Common myeloid progenitor, CD34-positive (primary cell): ENCODE measurements around the gene METRN.

Experiments used
- CTCF ChIA-PET: fragments of 350-600 bp; sonication (Branson Sonifier 250); formaldehyde crosslinking; loops from one replicate; lab custom pipeline; 2021; ENCODE audit warnings: antibody characterized with exemption; lab: Charles Lee
- POLR2A ChIA-PET: fragments of 350-600 bp; sonication (Branson Sonifier 250); formaldehyde crosslinking; loops from one replicate; lab custom pipeline; 2021; ENCODE audit warnings: antibody characterized with exemption; lab: Charles Lee
- DNase-seq, 3 donors: peaks; one replicate each; pipeline versions ENCODE4 v3.0.0 to v3.0.0-alpha.2; 2013
- H3K27ac ChIP-seq, 2 experiments: 1 replicate in 1 of 2; 2 replicates in 1 of 2; pipeline ENCODE4 v1.7.0; 2013; ENCODE audit warnings: inconsistent platforms in 2 of 2, low read length in 2 of 2, mild to moderate bottlenecking in 2 of 2, low read depth in 1 of 2, moderate library complexity in 1 of 2; ENCODE audit not compliant: severe bottlenecking in 2 of 2, insufficient read depth in 1 of 2, poor library complexity in 1 of 2
- H3K27me3 ChIP-seq, 5 experiments: replicated peaks in 2 of 5; 1 replicate in 3 of 5; 2 replicates in 2 of 5; pipeline versions ENCODE4 v1.6.1 to v1.7.0; 2013; ENCODE audit warnings: low read length in 4 of 5, mild to moderate bottlenecking in 2 of 5, moderate library complexity in 2 of 5, inconsistent platforms in 1 of 5; ENCODE audit not compliant: insufficient read depth in 5 of 5, control insufficient read depth in 4 of 5
- H3K36me3 ChIP-seq, 4 experiments: 1 replicate in 2 of 4; 2 replicates in 2 of 4; pipeline versions ENCODE4 v1.6.1 to v1.7.0; 2013; ENCODE audit warnings: low read length in 3 of 4, control low read depth in 1 of 4, mild to moderate bottlenecking in 1 of 4; ENCODE audit not compliant: control insufficient read depth in 4 of 4, insufficient read depth in 4 of 4
- H3K4me1 ChIP-seq, 4 experiments: 1 replicate in 3 of 4; 2 replicates in 1 of 4; pipeline versions ENCODE4 v1.6.1 to v1.7.1; 2013; ENCODE audit warnings: low read length in 3 of 4, mild to moderate bottlenecking in 3 of 4, control low read depth in 1 of 4, inconsistent platforms in 1 of 4, moderate library complexity in 1 of 4; ENCODE audit not compliant: control insufficient read depth in 4 of 4, insufficient read depth in 4 of 4; ENCODE audit errors: control extremely low read depth in 1 of 4
- H3K4me3 ChIP-seq, 7 experiments: 1 replicate in 4 of 7; 2 replicates in 3 of 7; pipeline versions ENCODE4 v1.5.1 to v1.7.0; 2013; ENCODE audit warnings: mild to moderate bottlenecking in 7 of 7, low read length in 6 of 7, moderate library complexity in 6 of 7, inconsistent platforms in 2 of 7, low read depth in 2 of 7, control low read depth in 1 of 7; ENCODE audit not compliant: insufficient read depth in 4 of 7, control insufficient read depth in 1 of 7; ENCODE audit errors: extremely low read depth in 1 of 7
- H3K9me3 ChIP-seq, 5 experiments: 1 replicate in 4 of 5; 2 replicates in 1 of 5; pipeline versions ENCODE4 v1.6.1 to v1.7.1; 2013; ENCODE audit warnings: low read length in 4 of 5, mild to moderate bottlenecking in 2 of 5, inconsistent platforms in 1 of 5, low read depth in 1 of 5, moderate library complexity in 1 of 5; ENCODE audit not compliant: control insufficient read depth in 4 of 5, insufficient read depth in 2 of 5; ENCODE audit errors: control extremely low read depth in 1 of 5
- WGBS: methylation state at CpG from one replicate; pipeline ENCODE4 v1.1.5; 2013; ENCODE audit not compliant: insufficient coverage; 5-methylcytosine and 5-hydroxymethylcytosine counted together

The METRN gene

GRCh38 chr16:743794-744500 lies 29.0 kb downstream of the METRN start:
- no peak overlapping the region for H3K4me3 ChIP-seq
- peaks cover 0 to 19% (median 18%) of the 10 kb centered on the region in 4 experiments for H3K4me1 ChIP-seq
- no peak overlapping the region for H3K27ac ChIP-seq
- no peaks in the 10 kb centered on the region for H3K9me3 ChIP-seq
- H3K36me3 ChIP-seq = no peaks in the 10 kb centered on the region
- DNase-seq = peak in 2 of 3 donors; percentile 47 to 48
- WGBS = over 99% methylated on average over 16 of the region's 21 CpGs
- no peaks in the 10 kb centered on the region for H3K27me3 ChIP-seq
- POLR2A ChIA-PET = interaction anchor here (0.5 to 0.7 kb wide), 2 partner anchors 15 to 18 kb away, joined by 3 read pairs; no protein-coding TSS in a partner anchor
- CTCF ChIA-PET = interaction anchor here (1.0 to 5.0 kb wide), 7 partner anchors 12 to 42 kb away, joined by 3 to 46 read pairs (median 14); partner anchors contain the start of gene METRN

GRCh38 chr16:745739-746138 lies 30.8 kb downstream of the METRN start:
- peak; percentile 36 to 46 (median 44) for DNase-seq
- ChIA-PET POLR2A (interaction anchor here (1.1 kb wide), 1 partner anchor 34 kb away, joined by 5 read pairs; no protein-coding TSS in a partner anchor), CTCF (interaction anchor here (1.0 to 5.0 kb wide), 7 partner anchors 10 to 40 kb away, joined by 3 to 46 read pairs (median 14); partner anchors contain the start of gene METRN)

GRCh38 chr16:746637-747036 lies 31.7 kb downstream of the METRN start:
- Histone ChIP-seq H3K36me3 (no peaks in the 10 kb centered on the region), H3K27ac (no peak overlapping the region), H3K4me3 (no peak overlapping the region), H3K9me3 (no peaks in the 10 kb centered on the region), H3K27me3 (no peaks in the 10 kb centered on the region), H3K4me1 (peaks cover 0 to 3% (median 0%) of the 10 kb centered on the region in 4 experiments)
- ChIA-PET POLR2A (interaction anchor here (0.7 kb wide), 1 partner anchor 11 kb away, joined by 3 read pairs; no protein-coding TSS in a partner anchor), CTCF (interaction anchor here (1.0 to 3.0 kb wide), 2 partner anchors 37 to 38 kb away, joined by 3 to 13 read pairs; no protein-coding TSS in a partner anchor)
- 94% methylated on average over 5 of the region's 13 CpGs for whole genome bisulfite sequencing
- DNase-seq = no peak

More at GRCh38 chr16:745739-746138, 30.8 kb downstream of the METRN start:
- no peaks in the 10 kb centered on the region for H3K36me3 ChIP-seq
- H3K27ac ChIP-seq = no peak overlapping the region
- H3K27me3 ChIP-seq = no peaks in the 10 kb centered on the region
- no peak overlapping the region for H3K4me3 ChIP-seq
- H3K4me1 ChIP-seq = peaks cover 0 to 6% (median 3%) of the 10 kb centered on the region in 4 experiments
- H3K9me3 ChIP-seq = no peaks in the 10 kb centered on the region
- 5% methylated on average over 10 of the region's 14 CpGs for WGBS

GRCh38 chr16:747978-748746 lies 33.2 kb downstream of the METRN start:
- Histone ChIP-seq H3K4me1 (peaks cover 0 to 4% (median 0%) of the 10 kb centered on the region in 4 experiments), H3K4me3 (no peak overlapping the region), H3K36me3 (no peaks in the 10 kb centered on the region), H3K27ac (no peak overlapping the region), H3K27me3 (no peaks in the 10 kb centered on the region), H3K9me3 (no peaks in the 10 kb centered on the region)
- no peak for DNase-seq
- POLR2A ChIA-PET = no interaction called here
- WGBS = 94% methylated on average over 24 of the region's 39 CpGs
- CTCF ChIA-PET = interaction anchor here (1.0 to 3.0 kb wide), 5 partner anchors 27 to 40 kb away, joined by 3 to 13 read pairs (median 5); partner anchors contain the start of genes ANTKMT, CHTF18 and RPUSD1

GRCh38 chr16:749010-749409 lies 34.1 kb downstream of the METRN start:
- no peaks in the 10 kb centered on the region for H3K36me3 ChIP-seq
- H3K27ac ChIP-seq = no peak overlapping the region
- ChIA-PET POLR2A (interaction anchor here (0.6 kb wide), 1 partner anchor 19 kb away, joined by 3 read pairs; no protein-coding TSS in a partner anchor), CTCF (interaction anchor here (0.6 to 3.0 kb wide), 6 partner anchors 28 to 171 kb away, joined by 3 to 13 read pairs (median 4); partner anchors contain the start of gene ANTKMT)
- H3K4me1 ChIP-seq = peaks cover 0 to 6% (median under 1%) of the 10 kb centered on the region in 4 experiments
- H3K4me3 ChIP-seq = no peak overlapping the region
- no peaks in the 10 kb centered on the region for H3K9me3 ChIP-seq
- 100% methylated on average over 1 of the region's 6 CpGs for WGBS
- no peak for DNase-seq
- H3K27me3 ChIP-seq = no peaks in the 10 kb centered on the region

- Histone ChIP-seq H3K4me3 (no peak overlapping the region), H3K4me1 (peaks cover 0 to 19% (median 14%) of the 10 kb centered on the region in 4 experiments), H3K36me3 (no peaks in the 10 kb centered on the region), H3K27ac (no peak overlapping the region), H3K9me3 (no peaks in the 10 kb centered on the region), H3K27me3 (no peaks in the 10 kb centered on the region)
- POLR2A ChIA-PET = no interaction called here
- no peak for DNase-seq
- CTCF ChIA-PET = interaction anchor here (1.0 to 2.5 kb wide), 8 partner anchors 10 to 353 kb away, joined by 3 to 7 read pairs (median 5); partner anchors contain the start of genes ANTKMT, CIAO3 and MSLN
- 94% methylated on average over 9 of the region's 9 CpGs for WGBS
These were observed 35.6 kb downstream of the METRN start for GRCh38 chr16:750485-750884.
